ENCODE data around the gene SAV1.
"Not testable (repeated sequence)": the region's sequence is repeated elsewhere in the genome, so short reads cannot be mapped to it uniquely, and the experiment has no call there.

DNA sequence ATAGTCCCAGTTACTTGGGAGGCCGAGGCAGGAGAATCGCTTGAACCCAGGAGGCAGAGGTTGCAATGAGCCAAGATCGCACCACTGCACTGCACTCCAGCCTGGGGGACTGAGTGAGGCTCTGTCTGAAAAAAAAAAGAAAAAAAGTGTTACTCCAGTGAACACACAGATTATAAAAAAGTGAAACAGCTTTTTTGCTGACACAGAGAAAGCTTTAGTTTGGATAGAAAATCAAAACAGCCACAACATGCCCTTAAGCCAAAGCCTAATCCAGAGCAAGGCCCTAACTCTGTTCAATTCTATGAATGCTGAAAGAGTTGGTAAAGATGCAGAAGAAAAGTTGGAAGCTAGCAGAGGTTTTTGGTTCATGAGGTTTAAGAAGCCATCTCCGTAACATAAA lies 43.2 kb downstream of the SAV1 start:
- TF ChIP-seq, protein P1, sequence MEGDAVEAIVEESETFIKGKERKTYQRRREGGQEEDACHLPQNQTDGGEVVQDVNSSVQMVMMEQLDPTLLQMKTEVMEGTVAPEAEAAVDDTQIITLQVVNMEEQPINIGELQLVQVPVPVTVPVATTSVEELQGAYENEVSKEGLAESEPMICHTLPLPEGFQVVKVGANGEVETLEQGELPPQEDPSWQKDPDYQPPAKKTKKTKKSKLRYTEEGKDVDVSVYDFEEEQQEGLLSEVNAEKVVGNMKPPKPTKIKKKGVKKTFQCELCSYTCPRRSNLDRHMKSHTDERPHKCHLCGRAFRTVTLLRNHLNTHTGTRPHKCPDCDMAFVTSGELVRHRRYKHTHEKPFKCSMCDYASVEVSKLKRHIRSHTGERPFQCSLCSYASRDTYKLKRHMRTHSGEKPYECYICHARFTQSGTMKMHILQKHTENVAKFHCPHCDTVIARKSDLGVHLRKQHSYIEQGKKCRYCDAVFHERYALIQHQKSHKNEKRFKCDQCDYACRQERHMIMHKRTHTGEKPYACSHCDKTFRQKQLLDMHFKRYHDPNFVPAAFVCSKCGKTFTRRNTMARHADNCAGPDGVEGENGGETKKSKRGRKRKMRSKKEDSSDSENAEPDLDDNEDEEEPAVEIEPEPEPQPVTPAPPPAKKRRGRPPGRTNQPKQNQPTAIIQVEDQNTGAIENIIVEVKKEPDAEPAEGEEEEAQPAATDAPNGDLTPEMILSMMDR (IDR thresholded peaks at IDR 0.05): not testable (repeated sequence)
- not testable (repeated sequence) for TF ChIP-seq POLR2A, EP300, POLR2AphosphoS5 (IDR thresholded peaks at IDR 0.05)

All from sigmoid colon (tissue), 4 donors.